Vagina (tissue), 2 donors: ENCODE data around the gene LGI1. TPM values are rescaled to one million over a fixed set of nuclear protein-coding genes. Genes with fewer than 3 reads are reported as not detected.

Experiments
- DNase-seq, 2 donors: peaks; one replicate each; pipeline ENCODE4 v3.0.0-alpha.2; 2017; ENCODE audit errors: extremely low spot score in 2 of 2
- H3K27ac ChIP-seq: fragments of 200-600 bp; sonication (generic); one replicate; pipeline ENCODE4 v1.5.1; 2019
- H3K27me3 ChIP-seq: fragments of 200-600 bp; sonication (generic); one replicate; pipeline ENCODE4 v1.5.1; 2019
- H3K36me3 ChIP-seq, 2 donors: fragments of 200-600 bp; sonication (generic); one replicate each; pipeline ENCODE4 v1.5.1; 2017 to 2019
- H3K4me1 ChIP-seq: fragments of 200-600 bp; sonication (generic); one replicate; pipeline ENCODE4 v1.5.1; 2019
- H3K4me3 ChIP-seq, 2 donors: fragments of 200-600 bp; sonication (generic); 1 replicate in 1 of 2; 2 replicates in 1 of 2; pipeline ENCODE4 v1.5.1; 2016 to 2019
- H3K9me3 ChIP-seq: fragments of 200-600 bp; sonication (generic); one replicate; pipeline ENCODE4 v1.5.1; 2019
- CTCF ChIP-seq, 3 experiments: fragments of 450-650 bp in 2 of 3; fragments of 200-600 bp in 1 of 3; sonication (generic) in 1 of 3; IDR thresholded peaks; one replicate each; pipeline ENCODE4 v1.5.1; 2017 to 2019; ENCODE audit warnings: antibody characterized with exemption in 3 of 3, mild to moderate bottlenecking in 2 of 3, moderate library complexity in 2 of 3
- POLR2A ChIP-seq, 2 donors: fragments of 450-650 bp; IDR thresholded peaks; one replicate each; pipeline ENCODE4 v1.6.1; 2017; ENCODE audit warnings: antibody characterized with exemption in 2 of 2, mild to moderate bottlenecking in 2 of 2, moderate library complexity in 2 of 2
- POLR2AphosphoS5 ChIP-seq, 2 donors: sonication (generic); formaldehyde crosslinking; IDR thresholded peaks; one replicate each; pipeline ENCODE4 v1.9.0; 2017; ENCODE audit warnings: antibody characterized with exemption in 2 of 2, mild to moderate bottlenecking in 2 of 2, low read depth in 1 of 2; ENCODE audit not compliant: insufficient read depth in 1 of 2
- intact Hi-C: fragments of 100-400 bp; cut with DNase I; formaldehyde crosslinking; loops from one replicate; pipeline ENCODE4 v1.15.1; 2023
- total RNA-seq: library from RNA; depleted of rRNA; stranded (reverse); fragments of >200 nt; gene quantifications from one replicate; pipeline ENCODE4 v1.2.3, GENCODE V29; 2016

Gene LGI1
- total RNA-seq, 1 donor from 2014 or later: 0.74 TPM

DNA sequence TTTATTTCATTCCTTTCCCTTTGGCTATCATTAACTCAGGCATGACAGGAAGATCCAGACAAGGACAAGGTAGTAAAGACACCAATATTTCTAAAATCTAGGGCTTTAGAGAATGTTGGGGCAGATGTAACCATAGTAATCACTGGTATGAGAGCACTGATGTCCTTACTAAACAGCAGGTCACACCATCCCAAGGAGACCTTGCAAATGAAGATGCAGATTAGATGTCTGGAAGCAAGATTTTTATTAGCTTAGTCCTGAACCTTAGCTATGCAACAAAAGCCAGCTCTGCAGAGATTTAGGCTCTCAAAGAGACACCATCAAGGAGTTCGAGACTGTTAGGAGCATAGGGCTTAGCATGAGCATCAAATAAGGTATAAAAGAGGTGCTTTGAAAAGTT is 31.7 kb upstream of the LGI1 start:
- Histone ChIP-seq H3K27me3 (no peaks in the 10 kb centered on the region), H3K36me3 (no peaks in the 10 kb centered on the region), H3K9me3 (no peaks in the 10 kb centered on the region), H3K4me1 (no peaks in the 10 kb centered on the region), H3K4me3 (no peak overlapping the region), H3K27ac (no peak overlapping the region)
- intact Hi-C loops: no loop called here
- DNase-seq: no peak
- TF ChIP-seq POLR2A (IDR thresholded peaks at IDR 0.05): no peak
- TF ChIP-seq POLR2AphosphoS5 (IDR thresholded peaks at IDR 0.05; ENCODE audit: insufficient read depth in 1 of 2, low read depth in 1 of 2): no peak
- no peak for TF ChIP-seq CTCF (IDR thresholded peaks at IDR 0.05)

GRCh38 chr10:93741367-93741766 is 16.4 kb upstream of the LGI1 start:
- TF ChIP-seq CTCF (IDR thresholded peaks at IDR 0.05) (no peak), POLR2AphosphoS5 (IDR thresholded peaks at IDR 0.05; ENCODE audit: insufficient read depth in 1 of 2, low read depth in 1 of 2) (no peak), POLR2A (IDR thresholded peaks at IDR 0.05) (no peak)
- H3K27ac ChIP-seq: no peak overlapping the region
- H3K36me3 ChIP-seq: no peaks in the 10 kb centered on the region
- no peak for DNase-seq
- intact Hi-C loops: no loop called here
- no peaks in the 10 kb centered on the region for H3K9me3 ChIP-seq
- no peaks in the 10 kb centered on the region for H3K4me1 ChIP-seq
- no peaks in the 10 kb centered on the region for H3K27me3 ChIP-seq
- no peak overlapping the region for H3K4me3 ChIP-seq

GRCh38 chr10:93742633-93743349 is 14.9 kb upstream of the LGI1 start:
- H3K27ac ChIP-seq: no peak overlapping the region
- intact Hi-C loops: no loop called here
- no peaks in the 10 kb centered on the region for H3K36me3 ChIP-seq
- H3K4me3 ChIP-seq: no peak overlapping the region
- no peaks in the 10 kb centered on the region for H3K4me1 ChIP-seq
- TF ChIP-seq POLR2AphosphoS5 (IDR thresholded peaks at IDR 0.05; ENCODE audit: insufficient read depth in 1 of 2, low read depth in 1 of 2) (no peak), CTCF (IDR thresholded peaks at IDR 0.05) (no peak), POLR2A (IDR thresholded peaks at IDR 0.05) (no peak)
- no peaks in the 10 kb centered on the region for H3K27me3 ChIP-seq
- no peaks in the 10 kb centered on the region for H3K9me3 ChIP-seq
- no peak for DNase-seq

GRCh38 chr10:93745408-93746065 is 12.2 kb upstream of the LGI1 start:
- Histone ChIP-seq H3K9me3 (no peaks in the 10 kb centered on the region), H3K4me1 (no peaks in the 10 kb centered on the region), H3K36me3 (no peaks in the 10 kb centered on the region), H3K27me3 (no peaks in the 10 kb centered on the region), H3K4me3 (no peak overlapping the region), H3K27ac (no peak overlapping the region)
- no peak for DNase-seq
- intact Hi-C loops: no loop called here
- TF ChIP-seq POLR2AphosphoS5 (IDR thresholded peaks at IDR 0.05; ENCODE audit: insufficient read depth in 1 of 2, low read depth in 1 of 2) (no peak), POLR2A (IDR thresholded peaks at IDR 0.05) (no peak), CTCF (IDR thresholded peaks at IDR 0.05) (no peak)

DNA sequence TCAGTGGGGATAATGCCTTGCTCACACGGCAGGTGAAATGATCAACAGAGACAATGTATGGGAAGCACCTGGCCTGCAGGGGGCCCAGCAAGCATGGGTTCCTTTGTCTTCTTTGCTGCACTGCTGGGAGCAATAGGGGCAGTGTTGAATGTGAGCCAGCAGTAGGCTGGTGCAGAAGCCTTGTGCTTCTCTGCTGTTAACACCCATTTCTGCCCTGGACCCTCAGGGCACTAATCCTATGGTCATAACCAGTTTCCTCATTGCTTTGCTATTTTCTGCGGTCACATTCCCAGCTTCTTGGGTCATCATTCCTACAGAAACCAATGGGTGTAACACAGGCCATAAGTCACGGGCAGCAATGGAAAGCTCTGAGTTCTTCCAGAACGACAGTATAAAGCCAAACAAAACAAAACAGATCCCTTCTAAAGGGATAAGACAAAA is 10.9 kb upstream of the LGI1 start:
- intact Hi-C loops: no loop called here
- Histone ChIP-seq H3K27ac (no peak overlapping the region), H3K4me1 (no peaks in the 10 kb centered on the region), H3K36me3 (no peaks in the 10 kb centered on the region), H3K27me3 (no peaks in the 10 kb centered on the region), H3K4me3 (no peak overlapping the region), H3K9me3 (no peaks in the 10 kb centered on the region)
- no peak for TF ChIP-seq CTCF (IDR thresholded peaks at IDR 0.05)
- no peak for TF ChIP-seq POLR2A (IDR thresholded peaks at IDR 0.05)
- no peak for TF ChIP-seq POLR2AphosphoS5 (IDR thresholded peaks at IDR 0.05; ENCODE audit: insufficient read depth in 1 of 2, low read depth in 1 of 2)
- no peak for DNase-seq
